ENCODE results near the gene RPL22.

RPL22 gene

GRCh38 chr1:6152882-6153281 lies 46.5 kb downstream of the RPL22 start:
- Mint-ChIP-seq H3K4me3 (no peak overlapping the region), H3K4me1 (peaks cover 4% of the 10 kb centered on the region), H3K27me3 (ENCODE audit: low read depth) (peaks cover 33% of the 10 kb centered on the region), H3K27ac (no peak overlapping the region), H3K9me3 (peaks cover 3% of the 10 kb centered on the region), H3K36me3 (ENCODE audit: low read depth) (no peaks in the 10 kb centered on the region)
- TF ChIP-seq CTCF (IDR thresholded peaks at IDR 0.05; ENCODE audit: unreplicated experiment in 3 of 3), result no peak

GRCh38 chr1:6152181-6152580 lies 47.2 kb downstream of the RPL22 start:
- H3K36me3 Mint-ChIP-seq (ENCODE audit: low read depth), result no peaks in the 10 kb centered on the region
- peaks cover 29% of the 10 kb centered on the region for H3K27me3 Mint-ChIP-seq (ENCODE audit: low read depth)
- no peak overlapping the region for H3K4me3 Mint-ChIP-seq
- H3K4me1 Mint-ChIP-seq, result peaks cover 4% of the 10 kb centered on the region
- H3K9me3 Mint-ChIP-seq, result peaks cover 3% of the 10 kb centered on the region
- no peak overlapping the region for H3K27ac Mint-ChIP-seq
- no peak for TF ChIP-seq CTCF (IDR thresholded peaks at IDR 0.05; ENCODE audit: unreplicated experiment in 3 of 3)

GRCh38 chr1:6151291-6151822 lies 48.0 kb downstream of the RPL22 start:
- TF ChIP-seq CTCF (IDR thresholded peaks at IDR 0.05; ENCODE audit: unreplicated experiment in 3 of 3), result no peak
- Mint-ChIP-seq H3K27me3 (ENCODE audit: low read depth) (peaks cover 34% of the 10 kb centered on the region), H3K36me3 (ENCODE audit: low read depth) (no peaks in the 10 kb centered on the region), H3K4me1 (peaks cover 5% of the 10 kb centered on the region), H3K27ac (no peak overlapping the region), H3K9me3 (peaks cover 3% of the 10 kb centered on the region), H3K4me3 (no peak overlapping the region)

- H3K27me3 Mint-ChIP-seq (ENCODE audit: low read depth), result peaks cover 42% of the 10 kb centered on the region
- no peak for TF ChIP-seq CTCF (IDR thresholded peaks at IDR 0.05; ENCODE audit: unreplicated experiment in 3 of 3)
- no peak overlapping the region for H3K4me3 Mint-ChIP-seq
- no peak overlapping the region for H3K27ac Mint-ChIP-seq
- peaks cover 9% of the 10 kb centered on the region for H3K4me1 Mint-ChIP-seq
- peaks cover 3% of the 10 kb centered on the region for H3K9me3 Mint-ChIP-seq
- no peaks in the 10 kb centered on the region for H3K36me3 Mint-ChIP-seq (ENCODE audit: low read depth)
These were observed 49.1 kb downstream of the RPL22 start for GRCh38 chr1:6150006-6150938.

GRCh38 chr1:6149597-6149996 lies 49.8 kb downstream of the RPL22 start:
- TF ChIP-seq CTCF (IDR thresholded peaks at IDR 0.05; ENCODE audit: unreplicated experiment in 3 of 3), result no peak
- H3K27me3 Mint-ChIP-seq (ENCODE audit: low read depth), result peaks cover 45% of the 10 kb centered on the region
- H3K27ac Mint-ChIP-seq, result no peak overlapping the region
- peaks cover 13% of the 10 kb centered on the region for H3K4me1 Mint-ChIP-seq
- no peaks in the 10 kb centered on the region for H3K36me3 Mint-ChIP-seq (ENCODE audit: low read depth)
- H3K9me3 Mint-ChIP-seq, result peaks cover 3% of the 10 kb centered on the region
- H3K4me3 Mint-ChIP-seq, result no peak overlapping the region

Measured in nephron (organoid).